NCI-H2107 treated with DMSO at 0.1 percent for 48 hours (cell line): Measurements from ENCODE around the gene FER.

ENCODE experiments used
- DNase-seq: peaks from one replicate; lab custom pipeline; 2025; ENCODE audit not compliant: unreplicated experiment; lab: John Stamatoyannopoulos, UW

The FER gene

DNA sequence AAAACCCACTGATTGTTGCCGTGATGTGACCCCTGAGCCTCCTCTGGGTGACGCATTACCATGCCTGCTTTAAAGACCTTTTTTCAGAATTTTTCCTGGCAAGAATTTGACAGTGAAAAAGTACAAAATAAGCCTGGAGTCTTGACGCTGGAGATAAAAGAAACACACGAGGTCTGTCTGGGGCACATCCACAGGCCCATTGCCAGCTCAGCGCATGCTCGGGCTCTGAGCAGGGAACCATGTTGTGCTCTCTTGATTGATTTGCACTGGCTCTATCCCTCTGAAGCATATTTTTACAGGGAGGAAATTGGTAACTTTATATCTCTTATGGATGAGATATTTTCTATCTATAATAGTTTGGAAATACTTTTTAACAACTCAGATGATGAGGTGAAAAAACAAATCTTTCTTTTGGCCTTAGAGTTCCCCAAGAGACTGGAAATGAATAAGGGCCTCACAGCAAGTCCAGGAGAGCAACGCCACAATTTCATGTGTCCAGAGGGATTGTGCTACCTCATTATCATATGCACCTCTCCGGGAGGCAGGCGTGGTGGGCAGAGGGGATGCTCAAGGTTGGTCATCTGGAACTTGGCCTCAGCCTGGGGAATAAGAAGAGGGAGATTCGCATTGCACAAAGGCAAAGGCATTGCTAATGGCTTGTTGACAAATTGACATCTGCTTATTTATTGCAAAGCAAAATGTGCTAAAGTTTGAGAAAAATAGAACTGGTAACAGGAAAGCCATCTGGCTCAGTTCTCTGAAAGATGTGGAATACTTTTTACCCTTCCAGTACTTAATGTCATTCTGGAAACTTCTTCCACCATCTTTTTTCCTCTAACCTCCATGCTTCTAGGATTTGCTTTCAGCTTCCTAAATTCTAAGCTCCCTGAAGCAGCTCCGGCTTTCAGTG, 478.3 kb downstream of the FER start:
- DNase-seq = no peak

- no peak for DNase-seq
These were observed 482.7 kb downstream of the FER start for GRCh38 chr5:109230369-109230768.

- no peak for DNase-seq
These were observed 483.6 kb downstream of the FER start for GRCh38 chr5:109231331-109231730.

GRCh38 chr5:109234381-109234780, 486.7 kb downstream of the FER start:
- DNase-seq = no peak

- DNase-seq = no peak
These were observed 491.8 kb downstream of the FER start for GRCh38 chr5:109239456-109239855.

DNA sequence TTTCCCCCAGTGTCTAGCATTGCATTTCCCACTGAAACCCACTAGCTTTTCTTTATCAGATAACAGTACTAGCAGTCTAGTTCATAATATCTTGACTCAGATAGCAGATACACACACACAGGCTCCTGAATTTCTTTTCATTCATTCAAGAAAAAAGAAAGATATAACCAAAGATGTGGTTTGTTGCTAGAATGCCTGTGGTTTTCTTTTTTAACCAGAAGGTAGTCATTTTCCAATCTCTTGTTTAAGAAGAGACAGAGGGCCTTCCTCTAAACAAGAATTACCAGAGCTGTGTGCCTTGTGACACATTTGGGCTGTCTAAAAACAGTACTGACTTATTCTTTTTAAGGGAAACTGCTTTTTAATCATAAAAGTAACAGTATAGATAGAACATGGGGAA, 494.8 kb downstream of the FER start:
- DNase-seq = no peak

GRCh38 chr5:109246395-109246794, 498.7 kb downstream of the FER start:
- no peak for DNase-seq
